ENCODE measurements around the gene SEZ6. TPM values are rescaled to one million over a fixed set of nuclear protein-coding genes. Genes with fewer than 3 reads are reported as not detected.
A peak's percentile ranks its signal among the peaks of the same experiment; 100 is the strongest.

SEZ6 gene
- polyA plus RNA-seq, 5 donors: 0.35 to 0.64 (median 0.59) TPM

DNA sequence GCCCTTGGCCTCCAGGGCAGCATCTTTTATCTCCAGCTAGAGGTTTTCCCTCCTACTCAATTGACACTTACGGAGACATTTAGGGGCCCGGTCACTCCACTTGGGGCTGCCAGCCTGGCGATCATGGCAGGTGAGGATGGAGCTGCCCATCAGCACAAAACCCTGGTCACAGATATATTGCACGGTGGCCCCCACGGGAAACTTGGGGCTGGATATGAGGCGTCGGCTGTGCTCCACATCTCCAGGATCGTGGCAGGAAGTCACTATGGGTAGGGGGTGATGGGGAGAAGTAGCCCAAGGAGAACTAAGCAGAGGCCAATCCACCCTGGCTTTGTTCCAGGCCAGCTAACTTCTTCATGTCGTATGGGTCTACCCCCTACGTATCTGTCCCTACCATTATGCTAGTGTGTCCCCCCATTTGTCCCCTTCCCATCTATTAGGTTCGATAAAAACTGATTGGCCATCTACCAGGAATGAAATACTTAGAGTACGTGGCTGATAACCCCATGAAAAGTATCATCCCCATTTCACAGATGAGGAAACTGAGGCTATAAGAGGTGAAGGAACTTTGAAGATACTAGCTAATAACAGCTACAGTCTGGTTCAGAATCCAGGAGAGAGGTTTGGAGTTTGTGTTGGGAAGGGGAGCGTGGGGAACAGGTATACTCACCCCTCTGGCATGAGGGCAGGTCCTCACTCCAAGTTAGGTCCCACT is 48.4 kb downstream of the SEZ6 start:
- no peak for DNase-seq

DNA sequence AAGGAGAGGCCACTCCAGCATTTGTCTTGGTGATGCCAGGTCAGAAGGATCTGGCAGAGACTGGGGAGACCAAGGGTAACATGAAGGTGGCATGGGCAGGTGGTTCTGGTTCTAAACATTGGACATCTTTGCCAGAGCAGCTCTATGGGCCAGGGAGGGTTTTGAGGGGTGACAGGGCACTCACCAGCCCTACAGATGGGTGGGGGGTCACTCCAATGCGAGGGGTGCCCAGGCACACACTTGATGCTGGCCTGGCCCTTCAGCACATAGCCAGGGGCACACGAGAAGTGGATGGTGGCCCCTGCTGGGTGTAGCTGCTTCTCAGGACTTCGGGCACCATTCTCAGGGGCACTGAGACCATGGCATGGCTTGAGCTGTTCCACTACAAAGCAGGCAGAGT is 49.0 kb downstream of the SEZ6 start:
- no peak for DNase-seq

DNA sequence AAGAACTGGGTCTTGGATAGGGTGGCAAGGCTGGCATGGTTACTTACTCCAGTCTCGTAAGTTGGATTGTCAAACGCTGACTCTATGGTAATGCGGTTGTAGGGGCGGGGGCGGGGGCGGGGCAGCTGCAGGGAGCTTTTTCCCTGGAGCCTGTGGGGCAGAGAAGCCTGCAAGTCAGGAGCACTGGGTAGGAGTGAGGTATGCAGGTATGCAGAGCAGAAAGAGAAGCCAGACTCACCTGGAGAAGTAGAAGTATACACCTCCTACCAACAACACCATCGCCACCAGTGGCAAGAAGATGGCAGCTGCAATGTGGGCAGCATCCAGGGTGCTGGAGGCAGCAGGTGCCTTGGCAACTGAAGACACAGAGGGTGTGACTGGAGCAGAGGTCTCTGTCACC is 49.7 kb downstream of the SEZ6 start:
- no peak for DNase-seq

DNA sequence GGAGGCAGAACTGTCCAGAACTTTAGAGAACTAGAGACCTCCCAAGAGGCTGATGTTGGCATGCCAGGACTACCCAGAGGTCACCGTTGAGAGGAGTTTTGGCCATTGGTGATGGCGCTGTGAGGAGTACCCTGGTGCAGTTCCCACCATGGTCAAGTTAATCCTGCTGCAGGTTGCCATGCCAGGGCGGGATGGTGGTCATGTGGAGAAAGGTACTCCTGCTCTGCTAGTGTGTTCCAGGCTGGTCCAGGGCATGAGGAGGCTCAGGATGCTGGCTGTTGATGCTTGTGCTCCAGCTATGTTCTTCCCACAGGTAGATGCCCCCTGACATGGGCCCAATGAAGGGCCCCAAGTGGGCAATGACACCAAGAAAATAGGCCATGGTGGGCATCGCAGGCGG is 50.4 kb downstream of the SEZ6 start:
- DNase-seq: no peak

DNA sequence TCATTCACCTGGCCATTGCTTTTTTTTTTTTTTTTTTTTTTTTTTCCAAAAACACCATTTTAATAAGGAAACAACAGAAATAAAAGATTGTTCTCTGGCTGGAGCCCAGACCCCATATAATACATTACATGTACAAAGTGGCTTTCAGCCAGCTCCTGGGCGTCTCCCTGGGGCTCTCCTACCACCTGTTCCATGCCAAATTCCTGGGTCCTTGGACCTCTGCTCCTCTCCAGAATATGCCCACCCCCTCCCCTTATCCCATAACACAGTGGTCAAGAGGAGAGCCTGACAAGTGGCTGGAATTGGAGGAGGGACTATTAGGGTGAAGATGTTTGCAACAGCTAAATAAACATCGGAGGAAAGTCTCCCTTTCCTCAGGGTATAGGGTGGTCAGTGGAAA is 50.9 kb downstream of the SEZ6 start:
- no peak for DNase-seq

DNA sequence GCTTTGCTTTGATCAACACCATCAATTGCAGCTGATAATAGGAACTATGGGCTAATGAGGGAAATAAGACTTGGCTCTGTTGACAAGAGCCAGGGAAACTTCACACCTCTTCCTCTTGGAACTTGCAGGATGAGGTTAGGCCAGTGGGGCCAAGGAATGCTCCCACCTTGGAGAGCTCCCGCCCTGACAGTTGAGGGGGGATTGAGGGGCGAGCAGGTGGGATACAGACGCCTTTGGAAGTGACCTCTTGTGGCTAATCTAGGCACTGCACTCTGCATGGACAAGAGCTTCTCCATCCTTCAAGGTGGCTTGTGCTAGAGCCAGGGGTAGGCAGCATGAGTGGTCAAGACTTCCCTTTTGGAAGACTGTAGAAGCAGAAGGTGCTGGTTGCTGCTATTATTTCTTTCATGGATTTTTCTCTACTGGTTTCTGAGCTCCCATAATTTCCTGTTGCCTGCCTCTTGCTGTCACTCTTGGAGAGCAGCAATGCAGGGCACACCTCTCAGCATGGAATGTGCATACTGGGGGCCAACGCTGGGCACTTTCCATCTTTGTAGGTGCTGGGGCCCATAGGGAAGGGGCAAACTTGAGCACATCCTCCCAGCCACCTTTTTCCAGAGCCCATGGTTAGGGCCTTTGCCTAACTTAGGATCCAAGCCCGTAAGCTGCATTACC is 52.3 kb downstream of the SEZ6 start:
- DNase-seq: no peak

DNA sequence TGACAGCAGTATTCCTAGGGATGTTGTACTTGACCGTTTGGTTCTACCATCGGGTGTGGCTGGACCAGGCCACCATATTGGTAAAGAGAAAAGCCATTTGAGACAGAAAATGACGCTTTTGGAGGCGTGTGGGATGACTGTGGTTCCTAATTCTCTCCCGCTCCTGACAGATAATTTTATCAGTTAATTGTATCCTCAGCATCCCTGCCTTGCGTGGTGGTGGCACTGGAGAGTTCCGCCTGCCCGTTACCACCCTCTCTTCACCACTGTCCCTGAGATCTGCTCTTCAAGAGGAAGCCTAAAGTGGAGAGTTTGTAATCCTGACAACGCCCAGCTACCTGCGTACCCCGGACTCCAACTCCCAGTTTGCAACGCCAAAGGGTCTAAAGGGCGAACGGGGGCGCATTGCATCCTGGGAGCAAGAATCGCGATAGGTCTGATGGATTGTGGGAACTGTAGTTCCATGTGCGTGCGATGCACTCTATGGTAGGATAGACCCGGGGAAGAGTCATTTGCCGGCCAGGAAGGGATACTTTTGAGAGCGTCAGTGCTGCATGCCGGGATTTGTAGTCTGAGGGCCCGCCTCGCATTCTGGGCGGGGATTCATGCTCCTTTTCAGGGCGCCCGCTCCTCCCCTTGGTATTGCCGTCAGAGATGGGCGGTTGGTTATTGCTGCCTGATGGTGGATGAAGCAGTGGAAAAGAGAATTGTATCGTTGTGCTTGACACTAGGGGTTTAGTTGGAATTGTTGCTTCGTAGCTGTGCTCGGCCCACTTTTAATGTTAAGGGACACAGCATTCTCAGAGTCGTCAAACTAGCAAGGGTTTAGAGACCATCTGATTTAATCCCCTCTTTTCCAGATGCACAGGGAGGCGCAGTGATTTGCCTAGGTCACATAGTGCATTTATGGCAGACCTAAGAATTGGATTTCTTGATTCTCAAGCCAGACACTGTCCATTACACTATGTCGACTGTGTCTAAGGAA is 53.5 kb downstream of the SEZ6 start:
- DNase-seq: peak; percentile 98

DNA sequence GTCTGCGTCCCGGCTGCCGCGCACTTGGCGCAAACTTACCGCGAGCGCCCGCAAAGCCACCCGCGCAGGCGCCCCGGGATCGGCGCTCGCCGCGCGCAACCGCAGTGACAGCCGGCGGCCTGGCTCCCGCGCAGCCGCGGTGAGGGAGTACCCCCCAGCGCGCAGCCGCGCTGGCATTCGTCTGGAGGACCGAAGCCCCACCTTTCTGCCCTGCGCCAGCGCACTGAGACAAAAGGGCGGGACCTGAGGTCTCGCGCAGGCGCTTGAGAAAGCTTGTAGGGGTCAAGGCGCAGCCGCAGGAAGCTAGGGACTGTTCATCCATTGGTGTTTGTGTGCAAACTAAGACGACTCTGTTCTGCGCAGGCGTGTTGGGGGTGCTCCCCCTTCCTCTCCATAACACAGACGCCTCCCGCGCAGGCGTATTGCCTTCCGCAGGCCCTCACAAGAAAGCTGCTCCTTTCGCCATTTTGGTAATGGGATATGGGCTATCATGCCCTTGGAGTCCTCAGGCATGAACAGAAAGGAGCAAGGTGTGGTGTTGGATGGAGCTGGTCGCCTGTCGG is 54.3 kb downstream of the SEZ6 start, which contains the start of gene PHF12:
PHF12 (minus strand) TSS at position 91 of the 563 bp plus-strand sequence. CDS start 558 bp downstream, outside the sequence.
- peak; percentile 100 for DNase-seq

GRCh38 chr17:28950752-28951427 is 54.9 kb downstream of the SEZ6 start:
- DNase-seq: no peak

DNA sequence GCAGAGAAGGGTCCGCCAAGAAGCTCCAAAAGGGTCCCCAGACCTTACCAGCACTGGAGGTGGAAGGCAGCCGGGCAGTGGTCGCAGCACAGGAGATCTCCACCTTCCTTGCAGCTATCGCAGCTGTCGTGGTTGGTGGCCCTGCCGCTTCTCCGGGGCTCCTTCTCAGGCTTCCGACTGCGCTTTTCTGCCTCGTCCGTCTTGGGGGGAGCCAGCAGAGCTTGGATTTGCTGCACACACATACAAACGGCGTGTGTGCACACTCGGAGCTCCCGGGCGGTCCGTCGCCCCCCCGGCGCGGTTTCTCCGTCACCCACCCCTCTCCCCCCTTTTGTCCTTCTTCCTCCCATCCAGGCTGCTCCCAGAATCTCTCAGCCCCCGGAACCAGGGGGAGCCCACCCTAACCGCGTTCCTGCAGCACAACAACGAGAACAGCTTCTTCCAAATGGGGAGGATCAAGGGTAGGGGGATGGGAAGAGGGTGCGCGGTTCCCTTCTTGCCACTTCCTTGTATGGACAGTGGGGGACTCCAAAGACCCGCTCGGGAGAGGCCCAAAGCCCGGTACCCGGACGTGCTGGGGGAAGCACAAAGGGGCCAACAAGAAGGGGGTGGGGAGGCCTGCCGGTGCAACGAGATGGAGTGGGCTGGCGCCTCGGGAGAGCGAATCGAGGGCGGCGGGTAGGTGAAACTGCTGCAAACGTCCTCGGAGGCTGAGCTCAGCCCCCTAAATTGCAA is 55.6 kb downstream of the SEZ6 start:
- DNase-seq: peak in 1 of 2 donors; percentile 50

DNA sequence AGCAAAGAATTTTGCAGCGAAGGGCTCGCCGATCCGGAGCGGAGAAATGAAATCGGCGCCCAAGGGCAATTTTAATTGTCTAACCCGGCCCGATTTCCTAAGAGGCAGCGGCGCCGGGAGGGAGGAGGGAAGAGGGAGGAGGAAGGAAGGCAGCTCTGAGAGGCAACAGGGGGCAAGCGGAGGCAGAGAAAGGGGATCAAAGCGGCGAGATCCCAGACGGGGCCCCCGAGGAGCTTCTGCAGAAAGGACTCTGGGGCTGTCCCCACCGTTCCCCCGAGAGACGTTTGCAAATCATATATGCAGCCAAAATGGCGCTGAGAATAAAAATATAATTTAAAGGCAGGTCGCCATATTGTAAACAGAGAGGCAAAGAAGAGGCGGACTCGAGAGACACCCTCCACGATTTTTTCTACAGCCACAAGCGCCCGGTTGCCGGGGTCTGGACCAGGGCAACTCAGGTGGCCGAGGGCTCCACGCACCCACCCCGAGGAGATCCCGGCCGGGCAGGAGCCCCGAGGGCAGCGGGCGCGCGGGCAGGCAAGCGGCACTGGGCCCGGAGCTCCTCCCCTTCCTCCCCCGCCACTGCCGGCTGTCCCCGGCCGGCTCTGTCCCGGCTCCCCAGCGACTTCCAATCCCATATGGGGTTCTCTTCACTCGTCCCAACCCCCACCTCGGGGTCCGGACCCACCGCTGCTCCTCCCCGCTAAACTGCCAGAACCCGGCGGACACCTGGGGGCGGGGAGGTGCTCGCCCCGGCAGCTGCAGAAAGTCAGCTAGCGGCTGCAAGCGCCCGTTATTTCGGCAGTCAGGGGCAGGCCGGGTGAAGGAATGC is 56.4 kb downstream of the SEZ6 start:
- peak; percentile 60 to 67 for DNase-seq

GRCh38 chr17:28948873-28949184 is 57.0 kb downstream of the SEZ6 start:
- no peak for DNase-seq

DNA sequence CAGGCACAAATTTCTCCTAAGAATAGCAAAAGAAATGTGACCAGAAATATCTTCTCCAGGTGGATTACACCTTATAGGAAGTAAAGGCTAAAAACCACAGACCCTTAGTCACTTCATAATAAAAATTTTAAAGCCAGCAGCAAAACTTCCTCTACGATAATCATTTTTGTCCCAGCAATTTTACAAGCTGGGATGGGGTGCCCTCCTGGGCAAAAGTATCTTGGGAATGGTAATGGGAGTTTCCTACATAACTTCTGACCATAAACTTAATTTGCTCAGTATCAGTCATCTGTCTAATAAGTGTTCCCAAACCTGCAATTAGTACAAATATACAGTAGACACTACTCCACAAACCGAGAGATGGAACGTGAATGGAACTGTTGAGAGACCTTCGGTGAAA is 57.5 kb downstream of the SEZ6 start:
- DNase-seq: no peak

GRCh38 chr17:28947639-28948038 is 58.2 kb downstream of the SEZ6 start:
- no peak for DNase-seq

- no peak for DNase-seq
These were observed 59.6 kb downstream of the SEZ6 start for GRCh38 chr17:28946239-28946638.

- DNase-seq: no peak
These were observed 60.7 kb downstream of the SEZ6 start for GRCh38 chr17:28944862-28945741.

DNA sequence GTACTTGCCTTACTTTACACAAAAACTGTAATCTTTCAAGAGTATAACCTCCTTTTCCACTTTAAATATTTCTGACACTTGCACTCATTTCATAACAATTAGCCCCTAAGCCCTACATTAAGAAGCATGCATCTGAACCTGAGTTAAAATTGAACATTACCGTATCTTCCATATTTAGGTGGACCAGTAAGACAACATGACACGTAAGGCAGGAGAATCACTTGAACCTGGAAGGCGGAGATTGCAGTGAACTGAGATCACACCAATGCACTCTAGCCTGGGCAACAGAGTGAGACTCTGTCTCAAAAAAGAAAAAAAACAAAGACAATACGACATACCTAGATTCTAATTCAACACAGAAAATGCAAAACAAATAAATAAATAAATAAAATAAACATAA is 61.5 kb downstream of the SEZ6 start:
- DNase-seq: no peak

DNA sequence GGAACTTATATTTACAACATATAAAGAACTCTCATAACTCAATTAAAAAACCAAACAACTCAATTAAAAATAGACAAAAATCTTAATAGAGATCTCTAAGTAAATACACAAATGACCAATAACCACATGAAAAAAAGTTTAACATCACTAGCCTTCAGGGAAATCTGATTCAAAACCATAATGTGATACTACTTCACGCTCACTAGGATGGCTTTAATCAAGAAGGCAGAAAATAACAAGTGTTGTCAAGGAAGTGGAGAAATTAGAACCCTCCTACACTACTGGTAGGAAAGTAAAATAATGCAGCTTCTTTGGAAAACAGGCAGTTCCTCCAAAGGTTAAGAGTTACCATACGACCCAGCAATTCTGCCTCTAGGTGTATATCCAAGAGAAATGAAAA is 62.9 kb downstream of the SEZ6 start:
- no peak for DNase-seq

- no peak for DNase-seq
These were observed 64.6 kb downstream of the SEZ6 start for GRCh38 chr17:28941251-28941650.
